ENCODE results near the gene ATRNL1. TPM values are rescaled to one million over a fixed set of nuclear protein-coding genes. Genes with fewer than 3 reads are reported as not detected.

ATRNL1 gene
- total and polyA plus RNA-seq, 2 of the 8 experiments (the other 6 are each of a cell fraction or from before 2014, with no cell fraction given), result 5.1 to 17.6 TPM

GRCh38 chr10:115942101-115942500 lies 848.9 kb downstream of the ATRNL1 start:
- Histone ChIP-seq H3K27me3 (replicated peaks in 1 of 4; ENCODE audit: control insufficient read depth in 3 of 4, extremely low read depth in 1 of 4, insufficient read depth in 3 of 4, low read length in 3 of 4) (no peaks in the 10 kb centered on the region), H3K79me1 (ENCODE audit: low read depth, low read length) (no peaks in the 10 kb centered on the region), H3K23ac (ENCODE audit: insufficient read length) (no peak overlapping the region), H3K4me1 (replicated peaks in 1 of 4; ENCODE audit: control insufficient read depth in 3 of 4, insufficient read depth in 4 of 4, low read length in 3 of 4) (peaks cover 0 to 3% (median 0%) of the 10 kb centered on the region in 4 experiments; a peak in 1 of 7 replicates), H3K9me3 (ENCODE audit: insufficient read depth in 2 of 2, low read depth in 1 of 2, low read length in 1 of 2) (no peaks in the 10 kb centered on the region), H3K14ac (ENCODE audit: insufficient read length) (no peak overlapping the region), H2BK5ac (ENCODE audit: low read depth, low read length) (no peak overlapping the region), H3K56ac (replicated peaks; ENCODE audit: insufficient read length, low read depth, low read length) (no peak overlapping the region), H4K91ac (replicated peaks; ENCODE audit: insufficient read length, low read length) (no peak overlapping the region), H4K5ac (ENCODE audit: insufficient read length, low read depth, low read length) (no peak overlapping the region), H2AFZ (ENCODE audit: low read length) (no peak overlapping the region), H4K20me1 (replicated peaks in 1 of 2; ENCODE audit: control insufficient read depth in 1 of 2, insufficient read depth in 2 of 2, low read length in 2 of 2) (no peaks in the 10 kb centered on the region), H3K18ac (ENCODE audit: extremely low read depth, low read length) (no peak overlapping the region), H2BK120ac (replicated peaks; ENCODE audit: low read depth, low read length) (no peak overlapping the region), H2BK20ac (ENCODE audit: low read length) (no peak overlapping the region), H3K23me2 (ENCODE audit: low read depth, low read length) (no peaks in the 10 kb centered on the region), H3K4me3 (ENCODE audit: extremely low read depth in 1 of 4, insufficient read depth in 2 of 4, low read depth in 3 of 4, low read length in 4 of 4) (no peak overlapping the region), H4K8ac (ENCODE audit: extremely low read depth, insufficient read depth, low read length) (no peak overlapping the region), H3K4me2 (ENCODE audit: insufficient read depth in 1 of 2, low read depth in 2 of 2, low read length in 2 of 2) (no peak overlapping the region), H2BK15ac (ENCODE audit: low read length) (no peak overlapping the region), H3K9ac (replicated peaks in 1 of 4; ENCODE audit: extremely low read depth in 1 of 4, low read depth in 3 of 4, low read length in 3 of 4) (no peak overlapping the region), H3K4ac (replicated peaks; ENCODE audit: insufficient read length, low read depth, low read length) (no peak overlapping the region), H3K27ac (ENCODE audit: low read depth, low read length) (no peak overlapping the region), H2BK12ac (ENCODE audit: low read depth, low read length) (no peak overlapping the region), H2AK5ac (ENCODE audit: low read depth, low read length) (no peak overlapping the region), H3K79me2 (ENCODE audit: control insufficient read depth in 1 of 2, insufficient read depth in 2 of 2, low read length in 2 of 2) (no peaks in the 10 kb centered on the region), H3K36me3 (ENCODE audit: control insufficient read depth in 2 of 4, insufficient read depth in 4 of 4, low read length in 3 of 4) (no peaks in the 10 kb centered on the region)
- POLR2A ChIA-PET (ENCODE audit: partially characterized antibody), result no interaction called here
- no peak for DNase-seq (ENCODE audit: low read depth in 1 of 2, low spot score in 2 of 2)
- CTCF ChIA-PET (ENCODE audit: partially characterized antibody), result no interaction called here
- TF ChIP-seq TEAD4 (IDR thresholded peaks at IDR 0.05; ENCODE audit: low read depth, low read length) (no peak), POLR2A (IDR thresholded peaks at IDR 0.05; ENCODE audit: control extremely low read depth in 1 of 2, low read depth in 2 of 2, low read length in 2 of 2) (no peak), E2F6 (IDR thresholded peaks at IDR 0.05) (no peak), EGR1 (IDR thresholded peaks at IDR 0.05; ENCODE audit: borderline replicate concordance, low read depth, low read length) (no peak), TAF1 (IDR thresholded peaks at IDR 0.05; ENCODE audit: low read depth, low read length) (no peak), EP300 (IDR thresholded peaks at IDR 0.05; ENCODE audit: borderline replicate concordance in 1 of 2, low read depth in 2 of 2, low read length in 2 of 2) (no peak), GTF2F1 (IDR thresholded peaks at IDR 0.05; ENCODE audit: borderline replicate concordance, low read depth, low read length) (no peak), TCF12 (IDR thresholded peaks at IDR 0.05; ENCODE audit: low read depth, low read length) (no peak), CBX8 (IDR thresholded peaks at IDR 0.05; ENCODE audit: borderline replicate concordance, low read depth, low read length) (no peak), USF2 (IDR thresholded peaks at IDR 0.05; ENCODE audit: low read length) (no peak), PHF8 (conservative IDR thresholded peaks at IDR 0.05; ENCODE audit: low read depth, low read length) (no peak), HDAC6 (IDR thresholded peaks at IDR 0.05; ENCODE audit: low read depth, low read length) (no peak), KDM5A (IDR thresholded peaks at IDR 0.05; ENCODE audit: low read length) (no peak)
- no peak for FAIRE-seq
- 89% methylated on average over 4 of the region's 4 CpGs; no CpG with 5 or more reads in 1 of the 2 experiments for WGBS, 2 experiments (ENCODE audit: extremely low coverage in 1 of 2, insufficient coverage in 1 of 2, insufficient read length in 1 of 2, insufficient replicate concordance in 2 of 2, low coverage in 1 of 2, low lambda C conversion rate in 2 of 2, missing lambda C conversion rate in 1 of 2)

Measured in H1 (cell line).